ENCODE measurements around the gene BMAL2.

BMAL2 gene

DNA sequence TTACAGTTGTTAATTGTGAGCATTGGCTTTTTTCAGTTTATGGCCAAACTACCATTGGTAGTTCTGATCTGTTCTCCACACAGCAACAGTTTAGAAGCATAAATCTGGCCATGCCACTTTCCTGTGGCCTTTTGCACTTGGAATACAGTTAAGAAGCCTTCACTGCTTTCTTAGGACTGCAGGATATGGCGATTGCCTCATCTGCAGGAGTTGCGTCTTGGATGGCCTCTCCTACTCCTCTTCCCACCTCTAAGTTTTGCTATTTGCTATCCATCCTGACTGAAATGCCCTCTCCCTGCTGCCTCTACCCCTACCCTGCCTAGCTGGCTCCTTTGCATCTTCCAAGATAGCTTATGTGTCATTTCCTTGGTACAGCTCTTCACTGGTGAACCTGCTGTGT is 12.8 kb upstream of the BMAL2 start:
- in situ Hi-C loops (cut with MboI; ENCODE audit: low sequenced_read_pairs): no loop called here

GRCh38 chr12:27324530-27324929 is 8.1 kb upstream of the BMAL2 start:
- in situ Hi-C loops (cut with MboI; ENCODE audit: low sequenced_read_pairs): no loop called here

- in situ Hi-C loops (cut with MboI; ENCODE audit: low sequenced_read_pairs): no loop called here
These were observed 1.8 kb upstream of the BMAL2 start for GRCh38 chr12:27330846-27331245.

DNA sequence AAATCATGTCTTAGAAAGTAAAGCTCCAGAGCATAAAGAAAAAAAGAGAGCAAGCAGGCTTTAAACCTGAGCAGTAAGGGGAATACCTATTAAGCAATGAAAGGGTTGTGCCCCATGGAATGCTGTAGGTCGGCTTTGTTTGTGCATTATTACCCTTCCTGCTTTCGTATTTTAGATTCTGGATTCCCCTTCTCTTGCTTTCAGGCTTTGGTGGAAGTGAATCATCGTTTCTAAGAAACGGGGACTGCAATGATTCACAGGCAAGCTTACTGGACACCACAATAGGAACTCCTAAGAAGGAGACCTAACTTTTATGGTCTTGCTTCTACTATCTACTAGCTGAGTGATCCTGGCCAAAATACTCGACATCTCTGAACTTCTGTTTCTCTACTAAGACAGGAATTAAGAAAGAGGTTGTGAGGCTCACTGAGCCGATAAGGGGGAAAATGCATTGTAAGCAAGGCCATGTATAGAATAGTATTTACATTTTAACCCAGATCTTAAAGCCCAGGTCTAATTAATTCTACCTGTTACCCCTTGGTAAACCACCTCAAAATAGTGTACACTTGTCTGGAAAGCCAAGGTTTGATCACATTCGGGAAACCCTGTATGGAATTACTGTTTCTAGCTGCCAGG is 1.2 kb upstream of the BMAL2 start:
- in situ Hi-C loops (cut with MboI; ENCODE audit: low sequenced_read_pairs): no loop called here

GRCh38 chr12:27331927-27332324 is 710 bp upstream of the BMAL2 start:
- in situ Hi-C loops (cut with MboI; ENCODE audit: low sequenced_read_pairs): no loop called here

DNA sequence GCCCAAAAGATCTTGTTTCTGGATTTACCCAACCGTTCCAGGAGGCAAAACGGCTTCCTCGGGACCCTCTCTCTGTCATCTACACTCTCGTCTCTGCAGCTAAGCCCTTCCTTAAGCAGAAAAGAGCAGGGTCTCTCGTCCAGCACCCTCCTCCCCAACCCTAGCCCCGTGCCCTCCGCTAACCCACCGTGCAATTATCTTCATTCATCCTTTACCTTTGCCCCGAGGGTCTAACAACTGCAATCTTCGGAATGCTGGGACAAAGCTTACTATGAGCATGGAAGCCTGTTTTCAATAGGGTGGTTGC is 276 bp upstream of the BMAL2 start:
- in situ Hi-C loops (cut with MboI; ENCODE audit: low sequenced_read_pairs): no loop called here

DNA sequence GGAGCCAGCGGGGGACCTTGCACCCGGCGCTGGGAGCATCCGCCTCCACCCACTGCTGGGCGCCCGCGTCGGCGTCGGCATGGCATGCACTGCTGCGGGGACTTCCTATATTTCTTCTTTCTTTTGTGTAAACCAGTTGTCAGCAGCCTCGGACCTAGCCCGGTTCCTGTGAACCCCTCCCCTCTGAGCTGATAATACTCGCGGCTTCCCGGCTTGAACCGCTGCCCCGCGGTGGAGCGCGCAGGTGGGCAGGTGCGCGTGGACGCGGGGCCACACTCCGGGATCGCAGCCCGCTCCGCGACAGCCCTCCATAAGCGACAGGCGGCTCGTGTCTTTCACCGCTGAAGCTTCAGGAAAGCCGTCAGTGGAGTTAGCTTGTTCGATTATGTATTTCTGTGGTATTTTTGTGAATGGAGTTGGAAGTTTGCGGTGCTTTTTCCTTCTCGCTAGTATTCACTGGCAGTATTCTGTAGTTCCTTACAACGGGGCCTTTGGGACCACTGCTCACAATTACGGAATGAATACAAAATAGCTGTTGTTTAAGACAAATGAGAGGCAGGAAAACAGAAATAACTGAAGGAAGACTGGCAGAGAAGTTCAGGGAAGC is 870 bp downstream of the BMAL2 start:
- in situ Hi-C loops (cut with MboI; ENCODE audit: low sequenced_read_pairs): no loop called here

GRCh38 chr12:27334042-27334720 is 1.5 kb downstream of the BMAL2 start:
- in situ Hi-C loops (cut with MboI; ENCODE audit: low sequenced_read_pairs): no loop called here

DNA sequence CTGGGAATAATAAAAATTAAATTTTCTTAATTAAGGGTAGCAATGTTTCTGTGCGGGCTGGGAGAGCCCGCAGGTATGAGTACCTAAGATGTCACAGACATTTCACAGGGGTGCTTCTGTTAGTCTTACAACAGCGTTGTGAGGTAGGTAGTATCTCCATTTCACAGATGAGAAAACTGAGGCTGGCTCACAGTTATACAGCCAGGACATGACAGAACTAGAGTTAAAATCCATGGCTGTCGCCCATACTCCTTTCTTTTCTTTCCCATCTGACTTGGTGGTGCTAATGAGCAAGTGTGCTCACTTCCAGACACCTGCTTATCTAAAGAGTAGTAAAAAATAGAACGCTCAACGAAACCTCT is 2.1 kb downstream of the BMAL2 start:
- in situ Hi-C loops (cut with MboI; ENCODE audit: low sequenced_read_pairs): no loop called here

GRCh38 chr12:27335364-27336281 is 3.0 kb downstream of the BMAL2 start:
- in situ Hi-C loops (cut with MboI; ENCODE audit: low sequenced_read_pairs): no loop called here

GRCh38 chr12:27336282-27336653 is 3.6 kb downstream of the BMAL2 start:
- in situ Hi-C loops (cut with MboI; ENCODE audit: low sequenced_read_pairs): no loop called here

- in situ Hi-C loops (cut with MboI; ENCODE audit: low sequenced_read_pairs): no loop called here
These were observed 4.7 kb downstream of the BMAL2 start for GRCh38 chr12:27337376-27337775.

GRCh38 chr12:27338473-27338872 is 5.8 kb downstream of the BMAL2 start:
- in situ Hi-C loops (cut with MboI; ENCODE audit: low sequenced_read_pairs): no loop called here

GRCh38 chr12:27340971-27341370 is 8.3 kb downstream of the BMAL2 start:
- in situ Hi-C loops (cut with MboI; ENCODE audit: low sequenced_read_pairs): no loop called here

GRCh38 chr12:27342536-27342935 is 9.9 kb downstream of the BMAL2 start:
- in situ Hi-C loops (cut with MboI; ENCODE audit: low sequenced_read_pairs): no loop called here

- in situ Hi-C loops (cut with MboI; ENCODE audit: low sequenced_read_pairs): no loop called here
These were observed 10.8 kb downstream of the BMAL2 start for GRCh38 chr12:27343255-27344000.

DNA sequence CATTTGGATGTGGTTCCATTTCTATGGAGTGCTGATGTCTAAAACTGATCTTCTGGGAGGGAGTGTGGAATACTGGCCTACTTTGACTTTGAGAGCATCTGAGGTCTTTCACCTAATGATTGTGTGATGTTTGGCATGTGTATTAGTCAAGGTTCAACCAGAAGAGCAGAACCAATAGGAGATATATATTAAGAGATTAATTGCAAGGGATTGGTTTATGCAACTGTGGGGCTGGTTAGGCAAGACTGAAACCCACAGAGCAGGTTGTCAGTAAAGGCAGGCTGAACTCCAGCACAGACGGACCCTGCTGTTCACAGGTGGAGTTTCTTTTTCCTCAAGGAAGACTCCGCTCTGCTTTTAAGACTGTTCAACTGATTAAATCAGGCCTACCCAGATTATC is 11.6 kb downstream of the BMAL2 start:
- in situ Hi-C loops (cut with MboI; ENCODE audit: low sequenced_read_pairs): no loop called here

DNA sequence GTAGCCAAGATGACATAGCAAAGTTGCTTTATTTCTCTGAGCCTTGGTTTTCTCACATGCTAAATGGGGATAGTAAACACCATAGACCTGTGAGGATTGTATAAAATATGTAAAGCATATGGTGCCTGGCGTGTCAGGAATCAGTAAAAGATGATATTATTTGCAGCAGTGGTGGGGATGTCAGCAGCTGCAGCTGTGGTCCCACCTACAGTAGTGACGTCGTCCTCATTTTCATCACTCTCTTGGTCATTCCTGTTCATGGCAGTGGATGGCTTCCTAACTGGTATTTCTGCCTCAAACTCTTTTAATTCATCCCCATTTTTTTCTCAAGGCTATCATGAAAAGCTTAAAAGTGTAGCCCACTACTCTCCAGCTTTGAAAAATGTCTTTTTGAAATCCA is 12.1 kb downstream of the BMAL2 start:
- in situ Hi-C loops (cut with MboI; ENCODE audit: low sequenced_read_pairs): no loop called here

GRCh38 chr12:27345376-27345775 is 12.7 kb downstream of the BMAL2 start:
- in situ Hi-C loops (cut with MboI; ENCODE audit: low sequenced_read_pairs): no loop called here

- in situ Hi-C loops (cut with MboI; ENCODE audit: low sequenced_read_pairs): no loop called here
These were observed 15.1 kb downstream of the BMAL2 start for GRCh38 chr12:27347779-27348178.

- in situ Hi-C loops (cut with MboI; ENCODE audit: low sequenced_read_pairs): no loop called here
These were observed 18.8 kb downstream of the BMAL2 start for GRCh38 chr12:27351476-27351875.

Measured in hTERT RPE-1 (cell line).